Neural progenitor cell (in vitro differentiated cells): Measurements from ENCODE around the gene TNFSF13.

Experiments
- CTCF ChIP-seq: fragments of 200-600 bp; sonication (generic); IDR thresholded peaks from 2 replicates; pipeline ENCODE4 v1.5.1; 2017; ENCODE audit warnings: antibody characterized with exemption, mild to moderate bottlenecking
- EZH2 ChIP-seq: fragments of 200-600 bp; sonication (generic); IDR thresholded peaks from 2 replicates; pipeline ENCODE4 v1.6.1; 2017; ENCODE audit warnings: antibody characterized with exemption, mild to moderate bottlenecking, moderate library complexity

DNA sequence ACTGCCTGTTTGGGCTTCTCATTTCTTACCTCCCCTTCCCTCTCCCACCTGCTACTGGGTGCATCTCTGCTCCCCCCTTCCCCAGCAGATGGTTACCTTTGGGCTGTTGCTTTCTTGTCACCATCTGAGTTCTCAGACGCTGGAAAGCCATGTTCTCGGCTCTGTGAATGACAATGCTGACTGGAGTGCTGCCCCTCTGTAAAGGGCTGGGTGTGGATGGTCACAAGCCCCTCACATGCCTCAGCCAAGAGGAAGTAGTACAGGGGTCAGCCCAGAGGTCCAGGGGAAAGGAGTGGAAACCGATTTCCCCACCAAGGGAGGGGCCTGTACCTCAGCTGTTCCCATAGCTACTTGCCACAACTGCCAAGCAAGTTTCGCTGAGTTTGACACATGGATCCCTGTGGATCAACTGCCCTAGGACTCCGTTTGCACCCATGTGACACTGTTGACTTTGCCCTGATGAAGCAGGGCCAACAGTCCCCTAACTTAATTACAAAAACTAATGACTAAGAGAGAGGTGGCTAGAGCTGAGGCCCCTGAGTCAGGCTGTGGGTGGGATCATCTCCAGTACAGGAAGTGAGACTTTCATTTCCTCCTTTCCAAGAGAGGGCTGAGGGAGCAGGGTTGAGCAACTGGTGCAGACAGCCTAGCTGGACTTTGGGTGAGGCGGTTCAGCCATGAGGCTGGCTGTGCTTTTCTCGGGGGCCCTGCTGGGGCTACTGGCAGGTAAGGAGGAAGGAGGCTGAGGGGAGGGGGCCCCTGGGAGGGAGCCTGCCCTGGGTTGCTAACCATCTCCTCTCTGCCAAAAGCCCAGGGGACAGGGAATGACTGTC is 20.7 kb downstream of the TNFSF13 start, which contains the start of gene CD68:
- TF ChIP-seq CTCF: no peak
- no peak for TF ChIP-seq EZH2
